ENCODE measurements around the gene FAM124B.

Gene FAM124B

GRCh38 chr2:224401641-224402342, at the start of gene FAM124B:
Gene FAM124B (minus strand): TSS chr2:224402107. CDS start chr2:224401768, 339 bp downstream.
- DNase-seq (ENCODE audit: low spot score): no peak

- DNase-seq (ENCODE audit: low spot score): peak; percentile 35
Measured at GRCh38 chr2:224449212-224450147, 47.6 kb upstream of the FAM124B start.

GRCh38 chr2:224448236-224448635, 46.3 kb upstream of the FAM124B start:
- DNase-seq (ENCODE audit: low spot score): no peak

GRCh38 chr2:224444783-224445182, 42.9 kb upstream of the FAM124B start:
- no peak for DNase-seq (ENCODE audit: low spot score)

GRCh38 chr2:224444021-224444420, 42.1 kb upstream of the FAM124B start:
- no peak for DNase-seq (ENCODE audit: low spot score)

GRCh38 chr2:224442071-224442967, 40.4 kb upstream of the FAM124B start:
- DNase-seq (ENCODE audit: low spot score): peak; percentile 14

GRCh38 chr2:224440988-224441387, 39.1 kb upstream of the FAM124B start:
- DNase-seq (ENCODE audit: low spot score): no peak

- no peak for DNase-seq (ENCODE audit: low spot score)
Measured at GRCh38 chr2:224438726-224439125, 36.8 kb upstream of the FAM124B start.

- DNase-seq (ENCODE audit: low spot score): no peak
Measured at GRCh38 chr2:224436634-224437033, 34.7 kb upstream of the FAM124B start.

GRCh38 chr2:224434618-224435017, 32.7 kb upstream of the FAM124B start:
- no peak for DNase-seq (ENCODE audit: low spot score)

GRCh38 chr2:224433442-224433841, 31.5 kb upstream of the FAM124B start:
- peak; percentile 78 for DNase-seq (ENCODE audit: low spot score)

GRCh38 chr2:224432003-224432579, 30.2 kb upstream of the FAM124B start:
- DNase-seq (ENCODE audit: low spot score): no peak

- no peak for DNase-seq (ENCODE audit: low spot score)
Measured at GRCh38 chr2:224429441-224429810, 27.5 kb upstream of the FAM124B start.

- no peak for DNase-seq (ENCODE audit: low spot score)
Measured at GRCh38 chr2:224428787-224429440, 27.0 kb upstream of the FAM124B start.

GRCh38 chr2:224427471-224427870, 25.6 kb upstream of the FAM124B start:
- no peak for DNase-seq (ENCODE audit: low spot score)

GRCh38 chr2:224426656-224427055, 24.7 kb upstream of the FAM124B start:
- DNase-seq (ENCODE audit: low spot score): no peak

- no peak for DNase-seq (ENCODE audit: low spot score)
Measured at GRCh38 chr2:224421065-224421464, 19.2 kb upstream of the FAM124B start.

GRCh38 chr2:224417947-224418346, 16.0 kb upstream of the FAM124B start:
- no peak for DNase-seq (ENCODE audit: low spot score)

- DNase-seq (ENCODE audit: low spot score): no peak
Measured at GRCh38 chr2:224417361-224417729, 15.4 kb upstream of the FAM124B start.

GRCh38 chr2:224416656-224417360, 14.9 kb upstream of the FAM124B start:
- DNase-seq (ENCODE audit: low spot score): no peak

- no peak for DNase-seq (ENCODE audit: low spot score)
Measured at GRCh38 chr2:224413381-224413780, 11.5 kb upstream of the FAM124B start.
